Esophagus squamous epithelium (tissue), 5 donors: ENCODE measurements around the gene GIGYF2. TPM values are rescaled to one million over a fixed set of nuclear protein-coding genes. Genes with fewer than 3 reads are reported as not detected.

ENCODE experiments used
- DNase-seq: peaks from one replicate; lab custom pipeline; 2025; lab: John Stamatoyannopoulos, UW
- H3K27ac ChIP-seq, 4 donors: fragments of 200-600 bp; sonication (generic); one replicate each; pipeline ENCODE4 v1.5.1; 2016 to 2019; ENCODE audit warnings: mild to moderate bottlenecking in 1 of 4
- H3K27me3 ChIP-seq, 4 donors: fragments of 200-600 bp; sonication (generic); 1 replicate in 3 of 4; 2 replicates in 1 of 4; pipeline versions ENCODE4 v1.5.1 to v1.6.0; 2017 to 2021; ENCODE audit warnings: antibody characterized with exemption in 1 of 4
- H3K36me3 ChIP-seq, 3 donors: fragments of 200-600 bp; sonication (generic); one replicate each; pipeline ENCODE4 v1.5.1; 2016 to 2019
- H3K4me1 ChIP-seq, 3 donors: fragments of 200-600 bp; sonication (generic); one replicate each; pipeline ENCODE4 v1.5.1; 2017 to 2019
- H3K4me3 ChIP-seq, 4 donors: fragments of 200-600 bp; sonication (generic); 1 replicate in 3 of 4; 2 replicates in 1 of 4; pipeline ENCODE4 v1.5.1; 2016 to 2019; ENCODE audit warnings: mild to moderate bottlenecking in 2 of 4, moderate library complexity in 1 of 4
- H3K9me3 ChIP-seq, 3 donors: fragments of 200-600 bp; sonication (generic); one replicate each; pipeline ENCODE4 v1.5.1; 2016 to 2019
- POLR2A ChIP-seq, 4 donors: fragments of 450-650 bp; IDR thresholded peaks; one replicate each; pipeline ENCODE4 v1.6.1; 2017; ENCODE audit warnings: antibody characterized with exemption in 4 of 4, mild to moderate bottlenecking in 4 of 4, moderate library complexity in 3 of 4
- WGBS, 2 donors: methylation state at CpG; one replicate each; pipeline ENCODE4 v1.1.5; 2018; 5-methylcytosine and 5-hydroxymethylcytosine counted together
- intact Hi-C: fragments of 100-400 bp; cut with DNase I; formaldehyde crosslinking; loops from one replicate; pipeline ENCODE4 v1.15.0; 2022
- total RNA-seq, 4 donors: library from RNA; depleted of rRNA; stranded (reverse); fragments of >200 nt; gene quantifications; one replicate each; pipeline ENCODE4 v1.1.0, GENCODE V29; 2016
- TF ChIP-seq, protein P1 (sequence below), 6 experiments: fragments of 450-650 bp in 4 of 6; fragments of 200-600 bp in 2 of 6; sonication (generic) in 2 of 6; IDR thresholded peaks; one replicate each; pipeline ENCODE4 v1.5.1; 2016 to 2019; ENCODE audit warnings: antibody characterized with exemption in 6 of 6, mild to moderate bottlenecking in 4 of 6, moderate library complexity in 4 of 6
- donor health status: DM: yes; HTN: yes; CAD: no.

GIGYF2 gene
- total RNA-seq, 4 donors from 2014 or later, result 48.7 to 79.0 (median 62.0) TPM

DNA sequence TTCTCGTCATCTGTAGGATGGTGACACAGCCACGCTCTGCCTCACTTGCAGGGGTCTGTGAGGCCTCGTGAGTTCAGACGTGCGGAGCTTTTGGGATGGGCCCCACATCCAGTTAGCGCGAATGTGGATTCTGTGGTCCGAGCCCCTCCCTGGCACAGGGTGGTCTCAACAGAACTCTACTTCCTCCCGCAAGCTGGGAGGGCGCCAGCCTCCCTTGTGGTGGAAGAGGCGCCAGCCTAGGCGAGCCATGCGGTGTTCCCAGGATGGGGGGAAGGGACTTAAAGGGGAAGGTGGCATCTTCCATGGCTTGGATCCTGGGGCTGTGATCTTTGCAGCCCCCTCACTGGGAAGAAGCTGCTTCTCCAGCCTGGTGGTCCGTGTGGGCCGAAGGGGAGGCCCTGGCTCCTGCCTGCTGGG, 174.3 kb downstream of the GIGYF2 start:
- H3K27me3 ChIP-seq, result peaks cover 0 to 20% (median 0%) of the 10 kb centered on the region in 4 donors
- TF ChIP-seq, protein P1, sequence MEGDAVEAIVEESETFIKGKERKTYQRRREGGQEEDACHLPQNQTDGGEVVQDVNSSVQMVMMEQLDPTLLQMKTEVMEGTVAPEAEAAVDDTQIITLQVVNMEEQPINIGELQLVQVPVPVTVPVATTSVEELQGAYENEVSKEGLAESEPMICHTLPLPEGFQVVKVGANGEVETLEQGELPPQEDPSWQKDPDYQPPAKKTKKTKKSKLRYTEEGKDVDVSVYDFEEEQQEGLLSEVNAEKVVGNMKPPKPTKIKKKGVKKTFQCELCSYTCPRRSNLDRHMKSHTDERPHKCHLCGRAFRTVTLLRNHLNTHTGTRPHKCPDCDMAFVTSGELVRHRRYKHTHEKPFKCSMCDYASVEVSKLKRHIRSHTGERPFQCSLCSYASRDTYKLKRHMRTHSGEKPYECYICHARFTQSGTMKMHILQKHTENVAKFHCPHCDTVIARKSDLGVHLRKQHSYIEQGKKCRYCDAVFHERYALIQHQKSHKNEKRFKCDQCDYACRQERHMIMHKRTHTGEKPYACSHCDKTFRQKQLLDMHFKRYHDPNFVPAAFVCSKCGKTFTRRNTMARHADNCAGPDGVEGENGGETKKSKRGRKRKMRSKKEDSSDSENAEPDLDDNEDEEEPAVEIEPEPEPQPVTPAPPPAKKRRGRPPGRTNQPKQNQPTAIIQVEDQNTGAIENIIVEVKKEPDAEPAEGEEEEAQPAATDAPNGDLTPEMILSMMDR (IDR thresholded peaks at IDR 0.05), result no peak
- no peak for TF ChIP-seq POLR2A (IDR thresholded peaks at IDR 0.05)
- H3K36me3 ChIP-seq, result no peaks in the 10 kb centered on the region
- H3K9me3 ChIP-seq, result no peaks in the 10 kb centered on the region
- intact Hi-C loops, result no loop called here
- WGBS, 2 donors, result no CpG with 5 or more reads among the region's 15 CpGs
- no peak for DNase-seq
- H3K4me3 ChIP-seq, result no peak overlapping the region
- H3K27ac ChIP-seq, result no peak overlapping the region
- peaks cover 8 to 24% (median 11%) of the 10 kb centered on the region in 3 donors for H3K4me1 ChIP-seq

DNA sequence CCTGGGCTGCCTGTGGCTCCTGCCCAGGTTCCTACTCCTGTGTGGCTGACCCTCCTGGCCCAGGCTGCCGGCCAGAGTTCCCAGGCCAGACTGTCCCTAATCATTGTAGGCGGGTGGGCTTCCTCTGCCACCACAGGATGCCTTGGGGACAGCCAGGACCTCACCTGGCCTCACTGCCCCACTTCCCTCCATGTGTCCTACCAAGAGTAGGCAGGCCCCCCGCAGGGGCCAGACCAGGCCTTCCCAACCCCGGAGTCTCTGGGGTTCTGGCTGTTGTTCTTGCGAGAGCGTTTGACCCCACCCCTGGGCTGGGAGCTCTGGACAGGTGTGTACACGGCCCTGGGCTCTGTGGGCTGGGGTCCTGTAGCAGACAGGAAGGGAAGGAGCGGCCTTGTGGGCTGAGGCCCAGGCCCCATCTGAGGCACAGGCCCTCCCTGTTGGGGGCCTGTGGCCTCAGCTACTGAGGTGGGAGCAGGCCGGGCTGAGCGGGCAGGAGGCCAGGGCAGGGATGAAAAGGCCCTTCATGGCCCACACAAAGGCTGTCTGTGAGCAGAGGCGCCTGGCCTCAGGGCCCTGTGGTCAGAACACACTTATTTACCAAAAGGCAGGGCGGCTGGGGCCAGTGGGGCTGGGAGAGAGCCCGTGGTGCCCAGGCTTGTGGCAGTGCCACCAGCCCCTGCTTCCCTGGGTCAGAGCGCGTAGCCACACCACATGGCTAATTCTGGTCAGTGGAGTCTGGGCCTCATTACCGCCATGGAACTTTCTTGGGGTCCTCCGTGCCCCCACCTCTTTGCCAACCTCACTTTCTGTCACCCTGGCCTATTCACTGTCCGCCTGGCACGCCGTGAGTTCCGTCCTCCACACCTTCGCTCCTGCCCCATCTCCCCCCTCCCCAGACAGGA, 175.0 kb downstream of the GIGYF2 start:
- Histone ChIP-seq H3K27ac (no peak overlapping the region), H3K4me3 (no peak overlapping the region), H3K27me3 (peaks cover 0 to 27% (median 0%) of the 10 kb centered on the region in 4 donors), H3K36me3 (no peaks in the 10 kb centered on the region), H3K4me1 (peaks cover 8 to 30% (median 18%) of the 10 kb centered on the region in 3 donors), H3K9me3 (no peaks in the 10 kb centered on the region)
- TF ChIP-seq, protein P1 (IDR thresholded peaks at IDR 0.05), result no peak
- no peak for TF ChIP-seq POLR2A (IDR thresholded peaks at IDR 0.05)
- intact Hi-C loops, result no loop called here
- WGBS, 2 donors, result 91 to 93% methylated on average over 8 to 13 of the region's 22 CpGs
- DNase-seq, result no peak

DNA sequence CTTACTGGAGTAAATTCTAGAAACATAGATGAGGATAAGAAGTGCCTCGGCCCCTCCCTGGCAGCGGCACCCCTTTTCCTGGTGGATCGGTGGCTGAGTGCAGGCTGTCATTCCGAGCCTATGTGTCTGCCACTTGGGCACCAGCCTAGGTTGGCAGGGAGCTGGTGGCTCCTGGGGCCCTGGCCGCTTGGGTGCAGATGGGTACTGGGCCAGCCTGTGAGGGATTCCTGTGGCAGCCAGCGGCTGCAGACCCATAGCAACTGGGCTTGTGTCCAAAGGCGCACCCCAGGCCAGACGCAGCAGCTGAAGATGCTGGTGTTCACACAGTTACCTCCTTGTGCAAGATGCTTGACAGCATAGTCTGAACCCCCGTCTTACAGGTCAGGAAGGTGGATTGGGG, 175.7 kb downstream of the GIGYF2 start:
- no peak overlapping the region for H3K27ac ChIP-seq
- peaks cover 8 to 32% (median 18%) of the 10 kb centered on the region in 3 donors for H3K4me1 ChIP-seq
- H3K27me3 ChIP-seq, result peaks cover 0 to 34% (median 0%) of the 10 kb centered on the region in 4 donors
- no peak overlapping the region for H3K4me3 ChIP-seq
- WGBS, 2 donors, result no CpG with 5 or more reads among the region's 9 CpGs
- no peaks in the 10 kb centered on the region for H3K9me3 ChIP-seq
- intact Hi-C loops, result no loop called here
- no peak for DNase-seq
- no peaks in the 10 kb centered on the region for H3K36me3 ChIP-seq
- TF ChIP-seq, protein P1 (IDR thresholded peaks at IDR 0.05), result no peak
- TF ChIP-seq POLR2A (IDR thresholded peaks at IDR 0.05), result no peak

DNA sequence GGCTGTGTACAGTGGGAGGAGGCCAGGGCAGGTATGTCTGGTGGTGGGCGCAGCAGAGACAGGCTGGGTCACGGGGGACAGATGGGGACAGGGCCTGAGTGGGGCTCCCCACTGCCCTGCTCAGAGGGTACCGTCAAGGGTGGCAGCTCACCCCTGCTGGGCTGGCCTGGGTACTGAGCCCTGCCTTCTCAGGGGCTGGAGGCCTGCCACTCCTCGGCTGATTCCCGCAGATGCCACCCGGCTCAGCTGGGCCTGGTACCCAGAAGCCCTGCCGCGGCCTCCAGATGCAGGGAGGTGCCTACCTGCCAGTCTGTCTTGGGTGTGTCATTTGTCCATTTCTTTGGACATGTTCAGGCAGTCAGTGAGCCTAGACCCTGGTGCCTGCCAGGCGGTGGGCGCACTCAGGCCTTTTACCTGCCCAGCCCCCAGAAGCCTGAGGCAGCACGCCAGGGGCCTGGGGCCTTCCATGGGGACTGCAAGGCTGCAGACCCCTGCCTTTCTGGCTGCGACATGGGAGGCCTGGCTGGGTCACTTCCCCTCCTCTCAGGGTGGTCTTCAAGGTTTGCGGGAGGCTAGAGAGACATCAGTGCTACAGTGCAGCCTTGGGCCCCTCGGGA, 176.3 kb downstream of the GIGYF2 start:
- Histone ChIP-seq H3K4me1 (peaks cover 8 to 32% (median 18%) of the 10 kb centered on the region in 3 donors), H3K27me3 (peaks cover 0 to 34% (median 0%) of the 10 kb centered on the region in 4 donors), H3K36me3 (no peaks in the 10 kb centered on the region), H3K4me3 (no peak overlapping the region), H3K27ac (no peak overlapping the region), H3K9me3 (no peaks in the 10 kb centered on the region)
- intact Hi-C loops, result no loop called here
- 89 to 93% methylated on average over 3 of the region's 14 CpGs for WGBS, 2 donors
- TF ChIP-seq, protein P1 (IDR thresholded peaks at IDR 0.05), result no peak
- TF ChIP-seq POLR2A (IDR thresholded peaks at IDR 0.05), result no peak
- no peak for DNase-seq
